Measurements from ENCODE around the gene KIAA1328.

The KIAA1328 gene

DNA sequence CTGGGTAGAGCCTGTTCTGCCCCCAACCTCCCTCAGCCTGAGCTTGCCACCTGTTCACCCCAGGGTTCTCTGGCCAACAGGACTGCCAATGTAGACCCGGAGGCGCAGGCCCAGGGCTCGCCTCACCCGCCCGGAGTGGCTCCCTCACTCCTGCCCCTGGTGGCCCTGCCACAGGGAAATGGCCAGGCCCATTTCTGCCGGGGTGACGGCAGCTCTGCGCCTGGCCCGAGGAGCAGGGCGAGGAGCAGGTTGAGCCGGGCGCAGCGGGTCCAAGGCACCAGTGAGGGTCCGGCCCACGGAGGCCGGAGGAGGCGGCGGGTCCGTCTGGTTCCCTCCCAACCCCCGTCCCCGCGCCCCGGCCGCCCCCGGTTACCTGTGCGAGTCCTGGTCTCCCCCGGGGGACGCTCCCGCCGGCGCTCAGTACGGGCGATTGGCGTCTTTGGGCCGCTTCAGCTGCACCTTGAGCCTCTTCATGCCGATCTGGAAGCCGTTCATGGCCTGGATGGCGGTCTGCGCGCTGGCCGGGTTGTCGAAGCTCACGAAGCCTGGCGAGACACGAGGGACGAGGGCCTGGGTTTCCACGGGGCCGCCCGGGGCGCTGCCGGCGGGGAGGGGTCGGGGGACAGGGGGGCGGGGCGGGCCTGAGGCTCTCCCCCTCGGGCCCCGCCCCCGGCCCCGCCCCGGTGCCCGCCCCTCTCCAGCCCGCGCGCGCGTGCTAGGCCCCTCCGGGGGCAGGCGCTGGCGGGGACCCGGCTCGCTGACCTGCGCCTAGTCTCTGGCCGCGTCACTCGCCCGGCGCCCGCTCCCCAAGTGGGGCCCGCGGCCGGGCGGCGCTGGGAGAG is 424.7 kb downstream of the KIAA1328 start:
- DNase-seq (ENCODE audit: low spot score) = peak; percentile 28

DNA sequence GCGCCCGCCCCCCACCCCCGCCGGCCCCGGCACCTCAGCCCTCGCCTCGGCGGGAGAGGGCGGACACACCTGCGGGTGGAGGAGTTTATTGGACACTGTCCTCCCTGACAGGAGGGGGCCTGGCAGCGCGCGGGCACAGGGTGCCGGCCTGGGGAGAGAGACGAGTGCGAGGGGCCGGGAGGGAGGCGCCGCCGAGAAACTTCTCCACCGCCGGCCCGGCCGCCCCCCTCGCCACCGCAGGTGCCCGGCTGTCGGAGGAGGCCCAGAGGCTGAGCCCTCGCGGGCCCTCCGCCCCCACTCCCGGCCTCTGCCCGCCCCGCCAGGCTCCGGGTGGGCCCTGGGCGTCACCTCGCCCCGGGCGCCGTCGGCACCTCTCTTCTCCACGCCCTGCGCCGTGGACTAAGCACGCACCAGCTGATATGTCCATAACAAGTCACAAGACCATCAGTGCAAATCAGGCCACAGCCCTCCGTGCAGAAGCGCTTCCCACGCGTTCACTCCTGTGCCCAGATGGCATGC is 425.4 kb downstream of the KIAA1328 start:
- DNase-seq (ENCODE audit: low spot score) = no peak

DNA sequence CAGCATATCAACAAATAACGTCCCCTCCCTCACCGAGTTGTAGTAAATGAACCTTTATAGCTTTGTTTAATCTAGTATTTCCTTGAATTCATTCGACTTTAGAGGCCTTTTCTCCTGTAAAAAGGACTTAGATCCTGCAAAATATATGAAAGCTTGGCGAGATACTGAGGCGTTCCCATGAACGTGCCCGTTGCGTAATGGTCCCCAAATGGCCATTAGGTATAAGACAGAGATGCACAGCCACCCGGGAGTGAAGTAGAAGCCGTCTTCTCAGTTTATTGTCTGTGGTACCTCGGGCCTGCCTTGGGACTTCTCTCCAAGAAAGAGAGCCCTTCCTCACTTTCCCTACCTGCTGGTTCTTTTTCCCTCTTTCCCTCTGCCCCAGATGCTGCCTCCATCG is 426.0 kb downstream of the KIAA1328 start:
- DNase-seq (ENCODE audit: low spot score) = no peak

DNA sequence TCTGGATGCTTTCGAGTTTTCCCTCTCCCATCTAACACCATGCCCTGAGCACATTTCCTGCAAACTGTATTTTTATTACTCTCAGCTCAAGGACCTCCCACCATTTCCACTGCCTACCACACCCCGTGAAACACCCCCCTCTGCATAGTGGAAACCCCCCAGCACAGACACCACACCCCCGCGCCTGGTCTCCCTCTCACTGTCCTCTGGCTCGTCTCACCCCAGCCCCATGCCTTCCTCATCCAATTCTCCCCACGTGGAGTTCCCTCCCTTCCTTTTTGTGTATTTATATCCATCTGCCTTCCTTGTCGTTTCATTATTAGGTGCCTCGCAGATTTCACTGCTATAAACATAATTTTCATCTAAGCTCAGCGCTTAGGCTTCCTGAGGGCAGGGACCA is 429.2 kb downstream of the KIAA1328 start:
- no peak for DNase-seq (ENCODE audit: low spot score)

DNA sequence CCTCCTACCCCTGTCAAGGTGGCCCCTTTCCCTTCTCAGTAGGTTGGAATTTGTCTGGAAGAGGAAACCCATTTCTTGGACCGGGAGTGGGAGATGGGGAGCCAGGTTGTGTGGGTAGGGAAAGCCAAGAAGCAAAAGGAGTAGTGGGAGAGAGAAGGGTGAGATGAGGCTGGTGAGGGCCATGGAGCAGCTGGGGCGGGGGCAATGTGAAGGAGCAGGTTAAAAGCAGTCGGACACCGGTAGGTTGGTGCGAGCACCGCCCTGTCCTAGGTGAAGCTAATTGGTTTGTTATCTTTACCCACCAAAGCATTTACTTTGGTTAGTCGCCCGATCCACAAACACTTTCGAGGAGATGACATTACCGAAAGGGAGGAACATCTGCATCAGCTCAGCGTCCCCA is 429.9 kb downstream of the KIAA1328 start:
- no peak for DNase-seq (ENCODE audit: low spot score)

DNA sequence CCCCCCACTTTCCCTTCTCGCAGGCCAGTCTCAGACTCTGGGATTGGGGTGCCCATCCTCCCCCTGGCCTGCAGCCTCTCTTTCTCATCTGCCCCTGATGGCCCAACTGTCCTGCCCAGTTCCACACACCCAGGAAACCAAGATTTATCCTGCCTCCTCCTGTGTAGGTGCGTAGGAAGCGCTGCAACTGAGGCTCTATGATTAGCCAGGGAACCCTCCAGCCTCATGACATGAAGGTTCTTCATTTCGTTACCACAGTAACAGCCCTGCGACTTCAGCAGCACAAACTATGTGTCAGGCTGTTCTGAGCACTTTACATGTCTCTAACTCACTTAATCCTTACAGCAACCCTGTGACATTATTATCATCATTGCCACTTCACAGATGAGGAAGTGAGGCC is 430.8 kb downstream of the KIAA1328 start:
- no peak for DNase-seq (ENCODE audit: low spot score)

DNA sequence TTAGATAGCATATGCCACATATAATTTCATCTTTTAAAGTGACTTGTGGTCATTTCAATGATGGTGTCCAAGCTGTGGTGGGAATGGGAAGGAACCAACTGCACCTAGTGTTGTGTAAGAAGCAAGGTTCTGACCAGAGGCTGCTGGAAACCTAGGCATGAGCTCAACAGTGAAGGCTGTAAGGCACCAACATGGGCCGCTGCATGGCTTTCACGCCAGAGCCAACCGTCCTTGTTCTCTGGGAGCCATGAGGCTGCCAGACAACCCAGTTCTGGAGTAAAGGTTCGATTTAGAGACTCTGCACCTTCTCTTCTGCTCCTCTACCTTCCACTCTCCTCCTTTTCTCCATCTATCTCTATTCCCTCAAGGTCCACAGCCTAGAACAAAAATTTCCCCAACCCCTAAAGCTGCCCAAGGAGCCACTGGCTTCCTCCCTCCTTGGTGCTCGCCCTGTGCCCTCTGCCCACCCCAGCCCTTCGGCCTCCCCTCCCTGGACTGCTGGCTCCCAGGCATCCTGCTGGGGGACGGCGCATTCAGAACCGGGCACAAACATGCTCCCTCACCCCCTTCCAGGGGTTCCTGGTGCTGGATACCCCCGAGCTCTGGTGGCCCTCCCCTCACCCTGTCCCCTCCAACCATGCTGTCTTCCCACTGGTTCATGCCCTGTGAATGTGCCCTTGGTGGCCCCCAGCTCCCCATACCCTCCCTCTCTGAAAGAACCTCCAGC is 431.6 kb downstream of the KIAA1328 start:
- DNase-seq (ENCODE audit: low spot score) = no peak

DNA sequence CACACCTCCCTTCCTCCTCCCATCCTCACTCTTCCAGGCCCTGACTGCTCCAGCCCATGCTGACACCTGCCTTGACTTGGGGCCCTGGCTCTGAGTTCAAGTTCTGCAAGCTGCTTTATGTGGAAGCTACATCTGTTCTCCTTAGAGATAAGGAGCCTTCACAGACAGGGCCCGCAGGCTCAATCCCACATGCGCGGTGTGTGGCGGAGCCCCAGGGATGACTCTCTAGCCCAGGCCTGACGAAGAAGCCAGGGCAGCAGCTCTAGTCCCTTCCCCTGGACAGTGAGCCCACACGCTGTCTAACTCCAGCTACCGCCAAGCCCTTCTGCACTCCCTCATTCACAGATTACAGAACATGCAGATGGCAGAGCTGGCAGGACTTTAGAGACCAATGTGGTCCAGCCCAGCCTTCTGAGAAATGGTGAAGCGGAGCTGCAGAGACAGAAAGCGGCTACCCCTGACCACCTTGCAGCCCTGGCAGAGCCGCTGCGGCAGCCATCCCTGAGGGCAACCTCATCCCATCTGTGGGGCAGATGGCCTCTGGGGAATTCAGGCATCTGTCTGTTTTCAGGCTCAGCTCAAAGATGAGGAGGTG is 432.4 kb downstream of the KIAA1328 start:
- no peak for DNase-seq (ENCODE audit: low spot score)

DNA sequence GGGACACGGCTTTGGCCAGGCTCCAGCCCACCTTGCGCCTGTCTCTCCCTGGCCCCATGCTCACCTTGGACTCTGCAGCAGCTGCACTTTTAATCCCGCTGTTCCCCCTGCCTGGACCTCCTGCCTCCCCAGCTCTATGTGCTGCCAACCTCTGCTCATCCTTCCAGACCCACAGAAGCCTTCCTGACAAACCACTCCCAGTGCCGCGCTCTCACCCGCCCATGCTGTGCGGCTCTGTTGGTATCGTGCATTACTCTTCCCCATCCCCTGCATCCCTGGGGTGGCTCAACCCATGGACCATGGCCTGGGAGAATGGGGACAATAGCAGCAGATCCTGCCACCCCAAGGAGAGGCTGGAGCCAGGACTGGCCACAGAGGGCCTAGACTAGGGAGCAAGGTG is 433.1 kb downstream of the KIAA1328 start:
- DNase-seq (ENCODE audit: low spot score) = no peak

DNA sequence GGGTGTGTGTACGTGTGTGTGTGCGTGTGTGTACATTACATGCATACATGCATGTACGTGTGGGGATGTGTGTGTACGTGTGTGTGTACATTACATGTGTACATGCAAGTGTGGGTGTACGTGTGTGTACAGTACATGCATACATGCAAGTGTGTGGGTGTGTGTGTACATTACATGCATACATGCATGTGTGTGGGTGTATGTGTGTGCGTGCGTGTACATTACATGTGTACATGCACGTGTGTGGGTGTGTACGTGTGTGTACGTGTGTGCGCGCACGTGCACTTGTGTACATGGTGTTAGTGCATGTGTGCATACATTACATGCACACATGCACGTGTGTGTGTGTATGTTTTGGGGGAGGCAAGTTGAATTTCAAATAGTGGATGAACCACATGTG is 436.0 kb downstream of the KIAA1328 start:
- no peak for DNase-seq (ENCODE audit: low spot score)

DNA sequence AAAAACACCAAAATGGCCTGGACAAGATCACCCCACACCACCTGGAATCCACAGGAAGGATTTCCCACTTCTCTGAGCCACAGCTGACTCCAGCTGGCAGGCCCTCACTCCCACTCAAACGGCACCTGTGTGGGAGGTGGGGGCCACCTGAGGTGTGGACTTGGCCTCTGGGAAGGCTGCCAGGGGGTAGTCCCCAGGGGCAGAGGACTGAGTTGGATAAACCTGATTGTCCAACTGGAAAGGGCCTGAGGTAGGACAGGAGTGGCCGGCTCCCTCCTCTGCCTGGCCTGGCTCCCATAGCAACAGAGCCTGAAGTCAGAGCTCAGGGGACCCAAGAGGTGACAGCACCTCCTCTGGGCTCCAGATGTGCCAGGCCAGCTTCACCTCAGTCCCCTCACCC is 436.5 kb downstream of the KIAA1328 start:
- DNase-seq (ENCODE audit: low spot score) = no peak

DNA sequence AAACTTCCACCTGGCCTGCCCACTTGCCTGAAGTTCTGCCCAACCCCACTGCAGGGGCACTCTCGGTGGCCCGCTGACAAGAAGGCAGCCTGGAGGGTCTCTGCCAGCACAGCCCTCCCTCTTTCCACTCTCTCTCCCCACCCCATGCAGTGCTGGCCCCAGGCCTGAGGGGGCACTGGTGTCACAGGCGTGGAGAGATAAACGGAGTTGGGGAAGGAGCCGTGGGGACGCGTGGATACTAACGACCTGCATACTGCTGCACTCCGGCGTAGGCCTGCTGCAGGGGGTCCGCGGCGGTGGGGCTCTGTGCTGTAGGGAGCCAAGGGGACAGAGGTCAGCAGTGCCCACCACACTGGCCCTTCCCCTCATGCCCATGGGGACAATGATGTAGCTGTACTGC is 437.4 kb downstream of the KIAA1328 start:
- DNase-seq (ENCODE audit: low spot score) = no peak

DNA sequence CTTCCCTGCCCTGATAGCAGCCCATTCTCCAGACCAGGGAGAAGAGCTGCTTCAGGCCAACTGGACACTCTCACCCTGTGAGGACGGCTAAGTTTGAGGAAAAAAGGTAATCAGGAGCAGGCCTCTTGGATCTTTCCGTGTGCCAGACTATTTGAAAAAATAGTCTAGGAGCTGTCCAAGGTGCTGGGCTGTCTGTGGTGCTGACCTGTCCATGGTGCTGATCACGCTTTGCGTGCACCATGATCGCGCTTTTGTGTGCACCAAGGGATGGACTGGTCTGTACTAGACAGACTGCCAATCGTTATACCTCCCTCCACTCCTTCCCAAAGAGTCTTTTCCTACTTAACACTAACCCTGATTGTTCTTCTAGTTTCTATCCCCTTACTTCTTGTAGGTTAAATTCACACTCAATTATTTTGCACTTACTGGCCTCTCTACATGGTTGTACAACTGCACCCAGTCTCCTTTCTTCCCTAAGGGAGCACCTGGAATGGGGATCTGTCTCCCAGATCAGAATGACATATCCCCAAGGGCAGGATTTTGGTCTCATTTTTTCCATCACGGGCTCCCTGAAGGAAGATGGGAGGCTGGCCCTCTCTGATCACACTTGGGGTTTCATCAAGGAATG is 441.2 kb downstream of the KIAA1328 start:
- DNase-seq (ENCODE audit: low spot score) = peak; percentile 43

DNA sequence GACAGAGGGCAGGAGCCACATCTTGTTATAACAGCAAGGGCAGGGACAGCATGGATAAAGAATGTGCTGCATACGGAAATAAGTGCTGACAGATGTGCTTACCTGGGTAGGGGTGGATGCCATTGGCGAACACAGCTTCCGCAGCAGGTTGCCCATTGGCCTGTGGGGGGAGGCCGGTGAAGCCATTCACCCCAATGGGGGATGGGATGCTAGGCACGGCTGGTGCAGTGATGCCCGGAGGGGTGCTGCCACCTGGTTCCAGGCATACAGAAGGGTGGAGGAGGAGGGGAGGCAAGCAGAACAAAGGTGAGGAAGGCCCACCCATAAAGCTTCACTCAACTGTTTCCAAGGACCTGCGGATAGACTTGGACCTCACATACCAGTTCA is 441.7 kb downstream of the KIAA1328 start:
- DNase-seq (ENCODE audit: low spot score) = no peak

DNA sequence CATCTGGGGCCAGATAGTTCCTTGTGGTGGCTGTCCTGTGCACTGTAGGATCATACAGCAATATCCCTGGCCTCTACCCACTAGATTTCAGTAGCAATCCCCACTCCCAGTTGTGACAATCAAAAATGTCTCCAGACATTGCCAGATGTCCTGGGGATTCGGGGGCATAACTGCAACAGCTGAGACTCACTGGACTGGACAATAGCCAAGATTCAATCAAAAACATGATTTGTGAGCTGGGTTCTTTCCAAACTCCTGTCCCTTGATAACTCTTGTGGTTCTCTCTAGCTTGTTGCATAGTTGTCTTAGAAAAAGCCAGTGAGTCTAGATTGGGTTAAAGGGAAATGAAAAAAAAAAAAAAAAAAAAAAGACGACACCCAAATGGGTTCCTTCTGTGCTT is 443.3 kb downstream of the KIAA1328 start:
- DNase-seq (ENCODE audit: low spot score) = no peak

DNA sequence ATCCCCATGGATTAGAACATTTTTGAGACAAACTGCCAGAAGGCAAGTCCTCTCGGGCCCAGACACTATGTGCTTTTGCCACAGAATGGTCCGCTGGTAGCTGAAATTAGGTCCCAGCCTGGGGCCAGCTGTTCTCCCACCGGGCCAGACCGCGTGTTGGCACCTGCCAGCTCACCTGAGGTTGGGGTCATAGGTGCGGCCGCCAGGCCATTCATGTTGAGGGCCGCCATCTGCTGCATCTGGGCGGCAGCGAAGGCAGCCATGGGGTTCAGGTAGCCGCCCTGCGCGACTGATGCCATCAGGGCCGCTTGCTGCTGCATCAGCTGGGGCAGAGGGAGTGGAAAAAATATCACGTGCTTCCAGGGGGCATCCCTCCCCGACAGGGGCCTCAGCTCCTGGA is 443.9 kb downstream of the KIAA1328 start:
- no peak for DNase-seq (ENCODE audit: low spot score)

DNA sequence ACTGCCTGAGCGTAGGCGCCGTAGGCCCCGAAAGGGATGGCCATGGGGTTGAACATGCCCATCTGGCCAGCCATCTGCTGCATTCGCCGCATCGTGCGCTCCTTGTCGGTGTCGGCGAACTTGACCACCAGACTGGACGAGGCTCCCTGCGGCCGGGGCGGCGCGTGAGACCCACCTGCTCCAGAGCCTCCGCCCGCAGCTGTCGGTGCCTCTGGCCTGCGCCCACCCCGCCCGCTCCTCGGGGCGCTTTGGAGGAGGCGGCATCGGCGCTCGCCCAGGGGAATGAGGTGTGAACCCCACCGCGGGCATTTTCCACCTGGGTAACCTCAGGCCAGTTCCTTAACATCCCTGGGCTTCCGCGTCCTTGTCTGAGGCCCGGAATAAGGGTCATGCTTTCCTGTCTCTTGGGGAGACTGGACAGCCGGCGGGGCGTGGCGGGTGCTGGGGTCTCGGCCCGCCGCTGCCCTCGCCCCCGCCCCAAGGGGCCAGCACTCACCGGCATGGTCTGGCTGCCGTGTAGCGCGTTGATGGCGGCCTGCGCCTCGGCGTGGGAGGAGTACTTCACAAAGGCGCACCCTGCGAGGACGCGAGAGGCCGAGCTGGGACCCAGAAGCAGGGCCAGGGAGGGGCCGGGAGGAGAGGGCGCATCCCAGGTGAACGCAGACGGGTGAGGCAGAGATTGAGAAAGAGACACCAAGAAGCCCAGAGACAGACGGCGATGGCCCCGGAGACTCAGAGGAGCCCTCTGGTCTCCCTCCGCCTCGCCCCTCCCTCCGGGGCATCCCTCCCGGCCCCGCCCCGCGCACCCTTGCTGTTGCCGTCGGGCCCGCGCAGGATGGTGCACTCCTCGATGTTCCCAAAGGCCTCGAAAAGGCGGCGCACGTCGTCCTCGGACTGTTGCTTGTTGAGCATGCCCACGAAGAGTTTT is 445.6 kb downstream of the KIAA1328 start:
- DNase-seq (ENCODE audit: low spot score) = no peak

DNA sequence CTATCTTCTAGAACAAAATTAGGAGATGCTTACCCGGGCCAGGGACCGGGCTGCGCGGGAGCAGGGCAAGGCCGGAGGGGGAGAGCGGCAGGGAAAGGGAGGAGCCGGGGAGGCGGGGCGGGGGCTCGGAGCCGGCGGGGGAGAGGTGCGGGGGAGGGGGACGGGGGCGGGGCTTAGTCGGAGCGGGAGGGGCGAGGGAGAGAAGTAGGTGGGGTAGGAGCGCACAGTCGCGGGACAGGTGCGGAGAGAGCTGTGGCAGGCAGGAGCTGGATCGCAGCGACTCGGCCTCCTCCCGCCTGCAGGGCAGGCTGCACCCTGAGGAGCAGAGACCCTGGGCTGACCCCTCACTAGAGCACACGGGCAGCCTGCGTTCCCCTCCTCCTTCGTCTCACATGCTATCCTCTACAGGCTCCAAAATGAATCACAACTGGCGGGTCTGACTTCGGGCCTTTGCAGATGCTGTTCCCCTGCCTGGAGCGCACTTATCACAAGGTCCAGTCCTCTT is 446.4 kb downstream of the KIAA1328 start:
- no peak for DNase-seq (ENCODE audit: low spot score)

DNA sequence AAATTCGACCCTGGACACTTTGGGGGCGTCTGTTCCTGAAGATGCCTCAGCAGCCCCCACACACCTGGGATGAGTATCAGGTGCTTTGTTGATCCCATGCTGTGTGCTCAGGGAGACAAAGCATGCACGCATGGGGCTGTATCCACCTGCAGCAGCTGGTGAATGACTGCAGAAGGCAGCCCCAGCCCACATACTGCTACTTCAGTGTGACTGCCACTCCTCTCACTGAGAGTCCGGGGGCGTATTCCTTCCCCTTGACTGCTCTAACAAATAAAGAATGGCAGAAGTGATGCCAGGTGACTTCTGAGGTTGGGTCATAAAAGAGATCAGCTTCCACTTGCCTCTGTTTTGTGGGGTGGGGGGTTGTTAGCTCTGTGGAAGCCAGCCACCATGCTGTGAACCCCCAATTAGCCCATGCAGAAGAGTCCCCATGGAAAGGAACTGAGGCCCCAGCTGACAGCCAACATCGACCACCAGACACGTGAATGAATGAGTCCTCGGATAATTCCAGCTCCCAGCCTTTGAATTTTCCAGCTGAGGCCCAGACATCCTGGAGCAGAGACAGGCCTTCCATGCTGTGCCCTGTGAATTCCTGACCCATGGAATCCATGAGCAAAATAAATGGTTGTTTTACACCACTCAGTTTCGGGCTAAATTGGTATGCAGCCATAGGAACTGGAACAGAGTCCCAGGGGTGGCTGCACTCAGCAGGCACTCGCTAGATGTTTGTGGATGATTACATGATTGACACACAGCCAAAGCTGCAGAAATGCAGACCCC is 447.4 kb downstream of the KIAA1328 start:
- DNase-seq (ENCODE audit: low spot score) = no peak

DNA sequence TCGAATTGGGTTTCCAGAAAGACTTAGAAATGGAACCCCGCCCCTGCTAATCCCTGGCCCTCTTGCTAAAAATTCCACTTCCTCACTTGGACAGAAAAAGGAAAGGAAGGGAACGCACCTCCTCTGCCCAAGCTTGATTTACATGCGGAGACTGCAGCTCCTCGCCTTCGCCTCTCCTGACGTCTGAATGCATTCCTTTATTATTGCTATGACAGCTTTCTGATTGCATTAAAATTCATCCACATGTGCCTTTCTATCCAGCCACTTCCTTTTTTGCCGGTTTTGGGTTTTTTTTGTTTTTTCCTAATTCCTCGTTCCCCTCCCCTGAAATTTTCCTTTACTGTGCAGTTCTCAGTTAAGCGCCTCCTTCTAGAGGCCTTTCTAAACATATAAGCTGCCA is 448.9 kb downstream of the KIAA1328 start:
- no peak for DNase-seq (ENCODE audit: low spot score)
